ENCODE data around the gene MUC20. TPM values are rescaled to one million over a fixed set of nuclear protein-coding genes. Genes with fewer than 3 reads are reported as not detected.

MUC20 gene
- total and polyA plus RNA-seq, 9 of the 15 experiments (the other 6 are each of a cell fraction or from before 2014, with no cell fraction given), result 0.03 to 0.23 (median 0.15) TPM; not detected in 3

DNA sequence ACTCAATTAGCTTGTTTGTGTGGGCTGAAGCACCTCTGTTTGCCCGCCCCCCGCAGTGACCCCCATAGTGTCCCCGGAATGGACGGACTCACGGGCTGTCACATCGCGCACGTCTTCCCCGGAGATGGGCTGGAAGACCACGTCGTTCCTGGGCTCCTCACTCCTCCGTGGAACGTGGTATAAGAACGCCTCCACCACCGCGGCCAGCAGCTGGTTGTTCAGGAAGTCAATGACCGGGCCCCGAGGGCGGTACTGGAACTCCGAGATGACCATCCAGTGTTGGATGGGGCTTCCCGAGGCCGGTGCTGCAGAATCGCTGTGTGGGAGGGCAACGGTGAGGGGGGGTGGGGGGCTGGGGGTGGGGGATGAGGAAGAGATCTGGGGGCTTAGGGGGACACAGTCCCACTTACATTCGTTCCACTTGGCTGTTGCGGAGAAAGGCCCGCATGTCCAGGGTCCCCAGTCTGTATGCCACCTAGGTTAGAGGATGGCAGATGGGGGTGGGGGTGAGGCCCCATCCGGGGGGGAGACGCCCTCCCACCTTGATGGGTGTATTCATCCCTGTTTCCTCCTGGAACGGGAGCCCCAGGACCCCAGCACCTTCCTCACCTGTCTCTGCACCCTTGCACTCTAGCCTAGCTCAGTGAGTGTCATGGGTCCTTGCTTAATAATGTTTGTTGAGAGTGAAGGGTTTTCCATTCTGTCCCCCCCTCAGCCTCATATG lies 30.2 kb downstream of the MUC20 start:
- in situ Hi-C loops (cut with MboI), result no loop called here
- H3K27ac ChIP-seq (ENCODE audit: extremely low read depth, low read depth, low read length), result no peak overlapping the region
- no peak for FAIRE-seq
- H3K79me2 ChIP-seq (ENCODE audit: control insufficient read depth, insufficient read depth, low read length), result no peaks in the 10 kb centered on the region
- H3K4me3 ChIP-seq, result no peak overlapping the region
- no peak overlapping the region for H2AFZ ChIP-seq (ENCODE audit: low read depth, low read length)
- H3K9me1 ChIP-seq (ENCODE audit: control insufficient read depth, insufficient read depth, low read length), result no peaks in the 10 kb centered on the region
- no peak for DNase-seq (ENCODE audit: extremely low read depth in 1 of 4, low spot score in 3 of 4)
- ATAC-seq, result no peak
- no peak overlapping the region for H3K4me2 ChIP-seq (ENCODE audit: insufficient read depth, low read length)
- peak overlapping the region in 1 of 2 experiments; percentile 47; a peak in 1 of 4 replicates for H3K9ac ChIP-seq (ENCODE audit: insufficient read depth in 1 of 2, low read depth in 2 of 2, low read length in 2 of 2)
- H4K20me1 ChIP-seq (replicated peaks; ENCODE audit: control insufficient read depth, insufficient read depth, low read length), result no peaks in the 10 kb centered on the region
- TF ChIP-seq TARDBP (IDR thresholded peaks at IDR 0.05), result no peak
- no peak for TF ChIP-seq TSC22D4 (tag; IDR thresholded peaks at IDR 0.05)
- no peak for TF ChIP-seq ZNF79 (CRISPR knock-in tag; IDR thresholded peaks at IDR 0.05; ENCODE audit: low read depth)
- TF ChIP-seq ZNF175 (CRISPR knock-in tag; IDR thresholded peaks at IDR 0.05; ENCODE audit: low read depth), result no peak
- no peak for TF ChIP-seq FOXJ3 (CRISPR knock-in tag; IDR thresholded peaks at IDR 0.05)
- TF ChIP-seq KDM1A (IDR thresholded peaks at IDR 0.05), result no peak
- TF ChIP-seq PHF21A (IDR thresholded peaks at IDR 0.05; ENCODE audit: borderline replicate concordance, low read depth), result no peak
- TF ChIP-seq SMAD1 (IDR thresholded peaks at IDR 0.05; ENCODE audit: low read depth, low read length, partially characterized antibody), result no peak
- no peak for TF ChIP-seq CBFA2T2 (conservative IDR thresholded peaks at IDR 0.05)
- no peak for TF ChIP-seq CBX2 (IDR thresholded peaks at IDR 0.05; ENCODE audit: insufficient read depth, low read length, poor library complexity, severe bottlenecking)
- TF ChIP-seq SRSF7 (optimal IDR thresholded peaks at IDR 0.05; ENCODE audit: low read depth, low read length), result no peak
- BruUV-seq (replicated peaks), result no TSS peak
- intact Hi-C loops (cut with micrococcal nuclease), result no loop called here
- H3K27me3 ChIP-seq (ENCODE audit: control insufficient read depth in 2 of 2, insufficient read depth in 2 of 2, low read length in 2 of 2), result peaks cover under 1 to 46% of the 10 kb centered on the region in 2 experiments; a peak in 4 of 5 replicates
- peaks cover 0 to 33% of the 10 kb centered on the region in 2 experiments; a peak in 3 of 5 replicates for H3K4me1 ChIP-seq (replicated peaks in 1 of 2; ENCODE audit: control insufficient read depth in 2 of 2, insufficient read depth in 2 of 2, low read length in 2 of 2)
- CTCF ChIA-PET (ENCODE audit: low intra/inter-chr PET ratio), result no interaction called here
- H3K9me3 ChIP-seq (replicated peaks; ENCODE audit: control insufficient read depth, insufficient read depth, low read depth, low read length), result no peaks in the 10 kb centered on the region
- WGBS (ENCODE audit: insufficient coverage, low coverage, missing lambda C conversion rate), result 46% methylated on average over 13 of the region's 30 CpGs
- no peaks in the 10 kb centered on the region for H3K36me3 ChIP-seq (ENCODE audit: control insufficient read depth, insufficient read depth, low read length)
- POLR2A ChIA-PET, result interaction anchor here (0.6 kb wide), 1 partner anchor 1904 kb away, joined by 3 read pairs; no protein-coding TSS in a partner anchor
